ENCODE measurements around the gene PLCB2.

PLCB2 gene

GRCh38 chr15:40250771-40251483 lies 56.8 kb downstream of the PLCB2 start:
- DNase-seq (ENCODE audit: low read depth) = no peak

GRCh38 chr15:40250304-40250656 lies 57.5 kb downstream of the PLCB2 start:
- no peak for DNase-seq (ENCODE audit: low read depth)

GRCh38 chr15:40249477-40250303 lies 58.0 kb downstream of the PLCB2 start:
- DNase-seq (ENCODE audit: low read depth) = peak; percentile 11

- DNase-seq (ENCODE audit: low read depth) = no peak
Measured at GRCh38 chr15:40248006-40248783, 59.5 kb downstream of the PLCB2 start.

GRCh38 chr15:40247406-40247971 lies 60.2 kb downstream of the PLCB2 start:
- no peak for DNase-seq (ENCODE audit: low read depth)

GRCh38 chr15:40246496-40247280 lies 61.0 kb downstream of the PLCB2 start:
- no peak for DNase-seq (ENCODE audit: low read depth)

GRCh38 chr15:40245666-40246450 lies 61.9 kb downstream of the PLCB2 start:
- no peak for DNase-seq (ENCODE audit: low read depth)

- DNase-seq (ENCODE audit: low read depth) = no peak
Measured at GRCh38 chr15:40244961-40245523, 62.7 kb downstream of the PLCB2 start.

GRCh38 chr15:40243126-40243810 lies 64.5 kb downstream of the PLCB2 start:
- no peak for DNase-seq (ENCODE audit: low read depth)

- no peak for DNase-seq (ENCODE audit: low read depth)
Measured at GRCh38 chr15:40242601-40243000, 65.1 kb downstream of the PLCB2 start.

- no peak for DNase-seq (ENCODE audit: low read depth)
Measured at GRCh38 chr15:40242213-40242599, 65.5 kb downstream of the PLCB2 start.

- no peak for DNase-seq (ENCODE audit: low read depth)
Measured at GRCh38 chr15:40241269-40242212, 66.2 kb downstream of the PLCB2 start.

GRCh38 chr15:40240619-40241221 lies 67.0 kb downstream of the PLCB2 start:
- DNase-seq (ENCODE audit: low read depth) = no peak

GRCh38 chr15:40239693-40240618 lies 67.8 kb downstream of the PLCB2 start:
- no peak for DNase-seq (ENCODE audit: low read depth)

- DNase-seq (ENCODE audit: low read depth) = no peak
Measured at GRCh38 chr15:40239404-40239692, 68.4 kb downstream of the PLCB2 start.

GRCh38 chr15:40238532-40239403 lies 69.0 kb downstream of the PLCB2 start, which contains the start of gene PAK6:
PAK6 (plus strand) TSS chr15:40239063; CDS start chr15:40264786, 25,723 bp downstream.
- DNase-seq (ENCODE audit: low read depth) = no peak

Measured in GM04503 (cell line).